GM12873 (cell line): Measurements from ENCODE around the gene HLA-B.

Experiments used
- CTCF ChIP-seq: IDR thresholded peaks from 2 replicates; pipeline ENCODE4 v1.5.1; 2012; ENCODE audit warnings: low read depth, mild to moderate bottlenecking, moderate library complexity, low read length, control low read depth; ENCODE audit not compliant: insufficient read depth; ENCODE audit errors: missing control alignments

HLA-B gene

DNA sequence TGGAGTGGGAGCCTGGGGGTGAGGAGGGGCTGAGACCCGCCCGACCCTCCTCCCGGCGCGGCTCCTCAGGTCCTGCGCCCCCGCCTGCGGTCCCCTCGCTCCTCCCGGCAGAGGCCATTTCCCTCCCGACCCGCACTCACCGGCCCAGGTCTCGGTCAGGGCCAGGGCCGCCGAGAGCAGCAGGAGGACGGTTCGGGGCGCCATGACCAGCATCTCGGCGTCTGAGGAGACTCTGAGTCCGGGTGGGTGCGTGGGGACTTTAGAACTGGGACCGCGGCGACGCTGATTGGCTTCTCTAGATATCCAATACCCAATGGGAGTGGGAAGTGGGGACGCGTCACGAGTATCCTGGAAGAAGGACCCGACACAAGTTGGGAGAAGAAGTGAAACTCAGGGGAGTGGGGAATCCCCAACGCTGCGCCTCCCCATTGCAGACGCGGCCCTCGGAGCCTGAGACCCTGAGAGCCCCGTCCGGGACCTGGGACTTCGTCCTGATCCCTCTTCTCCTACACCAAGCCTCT, at the start of gene HLA-B:
Gene HLA-B, minus strand, starts transcription at position 234 of the 521 bp plus-strand sequence. Its CDS starts 21 bp downstream, at position 213.
- TF ChIP-seq CTCF: no peak

DNA sequence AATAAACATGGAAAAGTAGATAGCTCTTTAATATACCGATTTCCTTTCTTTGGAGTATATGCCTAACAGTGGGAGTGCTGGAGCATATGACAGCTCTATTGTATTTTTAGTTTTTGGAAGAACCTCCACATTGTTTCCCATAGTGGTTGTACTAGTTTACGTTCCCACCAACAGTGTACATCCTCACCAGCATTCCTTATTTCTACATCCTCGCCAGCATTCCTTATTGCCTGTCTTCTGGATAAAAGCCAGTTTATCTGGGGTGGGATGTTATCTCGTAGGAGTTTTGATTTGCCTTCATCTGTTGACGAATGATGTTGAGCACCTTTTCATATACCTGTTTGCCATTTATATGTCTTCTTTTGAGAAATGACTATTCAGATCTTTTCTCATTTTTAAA, 49.0 kb upstream of the HLA-B start:
- TF ChIP-seq CTCF: no peak

- TF ChIP-seq CTCF: no peak
These were observed 46.5 kb upstream of the HLA-B start, which contains the start of gene MICA for GRCh38 chr6:31403283-31404060. TSS of gene MICA (plus strand) at chr6:31403595. CDS start at chr6:31403633, 38 bp downstream.

GRCh38 chr6:31402324-31403282, 45.6 kb upstream of the HLA-B start:
- peak; percentile 7 for TF ChIP-seq CTCF

DNA sequence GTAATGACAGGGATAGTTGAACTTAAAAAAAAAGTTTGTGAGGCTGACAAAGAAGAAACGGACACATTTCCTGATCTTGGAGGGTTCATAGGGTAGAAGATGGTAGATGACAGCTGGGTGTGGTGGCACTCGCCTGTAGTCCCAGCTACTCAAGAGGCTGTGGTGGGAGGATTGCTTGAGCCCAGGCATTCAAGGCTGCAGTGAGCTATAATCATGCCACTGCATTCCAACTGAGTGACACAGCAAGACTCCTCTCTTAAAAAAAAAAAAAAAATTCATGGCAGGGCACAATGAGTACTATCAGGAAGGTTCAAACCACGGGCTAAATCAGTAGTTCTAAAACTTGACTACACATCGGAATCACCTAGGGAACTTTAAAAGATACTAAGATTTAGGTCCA, 44.4 kb upstream of the HLA-B start:
- no peak for TF ChIP-seq CTCF

GRCh38 chr6:31400467-31401289, 43.7 kb upstream of the HLA-B start:
- no peak for TF ChIP-seq CTCF
